Left hindlimb (tissue), 1 donor: Measurements from ENCODE around the gene ALPK1.
"Not testable (repeated sequence)": the region's sequence is repeated elsewhere in the genome, so short reads cannot be mapped to it uniquely, and the experiment has no call there.

ENCODE experiments used
- DNase-seq: peaks from one replicate; pipeline ENCODE4 v3.0.0-alpha.2; 2018

ALPK1 gene

DNA sequence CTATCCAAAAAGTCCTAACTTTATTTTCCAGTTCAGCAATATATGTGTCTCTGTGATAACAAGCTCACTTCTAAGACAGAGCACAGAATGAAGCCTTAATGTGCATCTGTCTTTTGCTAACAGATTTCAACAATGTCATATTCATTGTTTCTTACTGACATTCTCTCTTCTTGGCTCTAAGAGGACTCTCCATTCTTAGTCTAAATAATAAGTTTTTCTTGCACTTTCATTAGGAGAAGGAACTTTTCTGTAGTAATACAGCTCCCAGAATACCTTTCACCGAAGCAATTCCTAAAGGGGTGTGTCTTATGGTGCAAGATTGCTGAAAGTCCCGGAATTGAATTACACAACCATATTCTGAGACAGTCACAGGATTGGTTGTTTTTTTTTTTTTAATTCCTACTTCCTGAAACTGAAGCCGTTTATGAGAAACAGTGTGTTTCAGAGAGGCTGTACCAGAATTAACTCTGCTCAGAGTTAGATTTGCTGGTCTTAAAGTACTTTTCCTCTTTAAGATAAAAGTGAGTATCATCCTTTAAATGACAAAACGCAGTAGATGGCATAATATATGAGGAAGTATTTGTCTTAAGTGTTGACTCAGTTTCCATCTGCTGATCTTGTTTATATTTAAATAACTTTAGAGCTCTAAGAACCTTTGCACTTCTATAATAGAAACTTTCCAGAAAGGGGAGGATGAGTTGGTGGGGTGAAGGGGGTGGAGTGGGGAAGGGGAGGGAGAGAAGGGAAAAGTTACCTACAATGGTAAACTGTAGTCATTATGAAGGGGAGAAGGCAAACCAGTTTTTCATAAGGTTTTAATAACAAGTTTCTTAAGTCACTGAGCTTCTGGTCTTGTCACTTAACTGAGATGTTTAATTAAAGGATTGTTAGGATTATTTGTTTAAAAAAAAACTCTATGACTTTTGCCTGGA, at the start of gene ALPK1:
ALPK1 (plus strand) TSS at position 421 of the 932 bp plus-strand sequence.
- peak; percentile 31 for DNase-seq

GRCh38 chr4:112251019-112251643, 46.0 kb upstream of the ALPK1 start:
- no peak for DNase-seq

DNA sequence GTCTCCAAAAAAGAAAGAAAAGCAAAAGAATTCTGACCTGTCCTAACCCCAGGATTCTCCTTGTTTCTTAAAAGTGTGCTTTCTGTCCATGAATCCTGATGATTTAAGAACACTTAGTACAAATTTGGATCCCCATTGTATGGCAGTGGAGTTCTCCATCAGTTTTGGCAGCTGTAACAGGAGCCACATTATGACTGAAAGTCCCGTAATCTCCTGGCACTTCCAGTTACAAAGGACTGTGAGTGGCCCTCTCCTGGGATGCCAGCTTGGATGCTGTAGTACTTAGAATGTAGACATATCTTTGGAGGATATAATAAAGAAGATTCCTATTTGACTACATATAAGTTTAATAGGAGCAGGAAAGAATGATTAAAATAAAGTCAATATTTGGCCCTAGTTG, 44.9 kb upstream of the ALPK1 start:
- DNase-seq: no peak

GRCh38 chr4:112253382-112254000, 43.7 kb upstream of the ALPK1 start:
- no peak for DNase-seq

DNA sequence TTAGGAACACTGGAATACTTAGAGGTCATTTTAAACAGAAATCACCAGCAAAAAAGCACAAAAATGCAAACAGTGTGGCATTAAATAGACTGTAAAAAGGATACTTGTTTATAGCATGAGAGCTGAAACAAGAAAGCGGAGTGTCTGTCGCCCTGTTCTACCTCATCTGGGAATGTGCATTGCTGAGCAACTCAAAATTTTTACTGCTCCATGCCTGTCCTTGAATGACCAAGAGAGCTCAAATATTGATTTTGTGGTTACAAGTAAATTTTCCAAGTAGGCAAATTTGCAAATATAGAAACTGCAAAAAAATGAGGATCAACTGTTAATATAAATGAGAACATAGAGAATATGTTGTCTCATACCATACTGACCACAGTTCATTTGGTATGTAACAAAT, 40.1 kb upstream of the ALPK1 start:
- DNase-seq: no peak

GRCh38 chr4:112266823-112267222, 30.3 kb upstream of the ALPK1 start:
- no peak for DNase-seq

GRCh38 chr4:112270051-112270450, 27.1 kb upstream of the ALPK1 start:
- DNase-seq: no peak

- DNase-seq: no peak
Measured at GRCh38 chr4:112270640-112271421, 26.3 kb upstream of the ALPK1 start.

DNA sequence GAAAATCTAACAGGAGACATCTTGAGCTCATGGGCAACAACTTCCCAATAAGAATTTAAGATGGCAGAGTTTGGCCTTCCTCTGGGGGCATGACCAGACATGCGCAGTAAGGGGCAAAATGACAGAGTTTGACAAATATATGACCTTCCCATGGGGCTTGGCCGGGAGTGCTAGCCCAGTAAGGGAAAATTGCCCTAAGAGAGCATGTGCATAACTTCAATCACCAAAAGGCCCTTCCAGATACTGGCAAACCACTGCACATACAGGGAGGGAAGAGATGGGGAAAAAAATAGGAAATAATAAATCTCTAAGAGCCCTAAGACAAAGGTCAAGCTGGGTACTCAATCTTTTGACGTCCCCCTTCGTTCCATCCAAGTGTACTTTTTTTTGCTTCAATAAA, 24.9 kb upstream of the ALPK1 start:
- no peak for DNase-seq

- DNase-seq: no peak
Measured at GRCh38 chr4:112274959-112275358, 22.2 kb upstream of the ALPK1 start.

DNA sequence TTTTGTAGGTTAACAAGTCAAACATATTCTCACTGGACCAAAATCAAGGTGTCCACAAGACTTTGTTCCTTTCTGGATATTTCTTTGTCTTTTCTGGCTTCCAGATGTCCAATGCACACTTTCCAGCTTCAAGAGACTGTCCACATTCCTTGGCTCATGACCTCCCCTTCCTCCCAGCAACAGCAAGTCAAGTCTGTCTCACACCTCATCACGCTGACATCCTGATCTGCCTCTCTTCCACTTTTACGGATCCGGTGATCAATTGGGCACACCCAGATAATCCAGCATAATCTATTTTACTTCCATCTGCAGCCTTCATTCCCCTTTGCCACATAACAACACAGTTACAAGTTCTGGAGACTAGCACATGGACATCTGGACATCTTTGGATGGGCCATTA, 21.1 kb upstream of the ALPK1 start:
- DNase-seq: no peak

DNA sequence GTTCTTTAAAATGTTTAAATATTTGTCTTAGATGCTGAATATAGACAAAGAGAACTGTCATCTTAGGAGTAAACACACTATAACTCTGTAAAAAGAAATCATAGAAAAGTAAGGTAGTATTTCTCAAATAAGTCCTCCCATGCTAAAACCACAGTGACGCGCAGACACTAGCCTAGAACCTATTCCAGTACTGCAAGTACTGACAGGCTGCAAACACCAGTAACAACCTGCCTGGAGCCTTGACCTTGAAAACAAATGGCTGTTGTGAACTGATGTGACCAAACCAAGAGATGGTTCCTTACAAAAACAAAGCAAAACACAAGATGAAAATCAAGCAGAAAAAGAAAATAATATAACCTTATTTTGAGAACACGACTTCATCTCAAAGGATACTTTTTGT, 19.9 kb upstream of the ALPK1 start:
- no peak for DNase-seq

DNA sequence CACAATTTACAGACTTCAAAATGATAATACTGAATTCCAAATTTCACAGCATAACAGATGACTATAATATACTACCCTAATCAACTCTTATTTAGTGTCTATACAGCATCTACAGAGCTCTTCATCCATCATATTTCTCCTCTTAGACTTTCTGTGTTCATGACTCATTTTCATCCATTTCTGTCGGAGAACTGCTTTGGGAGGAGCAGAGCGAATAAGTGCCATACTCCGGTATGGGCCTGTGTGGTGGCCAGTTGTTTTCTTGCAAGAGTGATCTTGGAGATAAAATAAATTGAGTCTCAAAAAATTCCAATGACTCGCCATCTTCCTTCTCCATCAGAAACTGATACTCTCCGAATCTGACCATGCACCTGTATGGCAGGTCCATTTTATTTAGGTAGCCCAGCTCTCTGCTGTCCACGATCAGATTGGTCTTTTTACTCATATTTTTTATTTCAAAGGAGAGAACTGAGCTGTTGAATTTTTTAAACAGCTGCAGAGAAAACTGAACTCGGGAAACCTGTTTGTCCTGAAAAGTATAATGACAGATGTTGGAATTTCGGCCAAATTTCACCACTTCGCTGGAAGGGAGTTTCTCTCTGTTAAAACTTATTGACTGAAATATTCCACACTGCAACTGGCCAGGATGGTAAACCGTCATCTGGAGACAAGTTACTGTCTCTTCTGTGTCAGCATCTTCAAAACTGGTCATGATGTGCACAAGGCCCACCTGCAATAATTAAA, 19.3 kb upstream of the ALPK1 start:
- no peak for DNase-seq

- DNase-seq: no peak
Measured at GRCh38 chr4:112279025-112279881, 17.9 kb upstream of the ALPK1 start.

- DNase-seq: no peak
Measured at GRCh38 chr4:112279882-112280315, 17.3 kb upstream of the ALPK1 start.

DNA sequence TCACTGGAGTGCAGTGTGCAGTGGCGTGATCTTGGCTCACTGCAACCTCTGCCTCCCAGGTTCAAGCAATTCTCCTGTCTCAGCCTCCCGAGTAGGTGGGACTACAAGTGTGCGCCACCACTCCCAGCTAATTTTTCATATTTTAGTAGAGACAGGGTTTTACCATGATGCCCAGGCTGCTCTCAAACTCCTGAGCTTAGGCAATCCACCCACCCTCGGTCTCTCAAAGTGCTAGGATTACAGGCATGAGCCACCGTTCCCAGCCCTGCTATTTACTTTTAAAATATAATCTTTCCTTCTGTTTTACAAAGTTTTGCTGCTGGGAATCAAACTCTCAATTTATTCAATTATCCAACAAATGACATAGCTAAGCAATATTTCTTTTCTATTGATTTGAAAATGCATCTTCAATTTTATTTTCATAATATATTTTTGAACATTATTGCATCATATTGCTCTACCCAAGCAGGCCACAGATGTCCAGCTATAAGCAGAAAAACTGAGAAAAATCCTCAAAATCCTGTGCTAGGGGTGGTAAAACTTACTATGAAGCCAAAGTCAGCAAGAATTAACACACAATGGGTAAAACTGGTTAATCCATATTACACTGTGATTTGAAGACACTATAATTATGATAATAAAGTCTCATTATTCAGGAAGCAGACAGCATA, 16.6 kb upstream of the ALPK1 start:
- no peak for DNase-seq

- DNase-seq: not testable (repeated sequence)
Measured at GRCh38 chr4:112281895-112282398, 15.2 kb upstream of the ALPK1 start.

GRCh38 chr4:112282860-112283667, 14.1 kb upstream of the ALPK1 start:
- no peak for DNase-seq

- no peak for DNase-seq
Measured at GRCh38 chr4:112284166-112284565, 13.0 kb upstream of the ALPK1 start.
